ENCODE results near the gene LSM4. TPM values are rescaled to one million over a fixed set of nuclear protein-coding genes. Genes with fewer than 3 reads are reported as not detected.

Gene LSM4
- total and polyA plus RNA-seq, 2 experiments from 2014 or later, result 200 to 203 TPM

DNA sequence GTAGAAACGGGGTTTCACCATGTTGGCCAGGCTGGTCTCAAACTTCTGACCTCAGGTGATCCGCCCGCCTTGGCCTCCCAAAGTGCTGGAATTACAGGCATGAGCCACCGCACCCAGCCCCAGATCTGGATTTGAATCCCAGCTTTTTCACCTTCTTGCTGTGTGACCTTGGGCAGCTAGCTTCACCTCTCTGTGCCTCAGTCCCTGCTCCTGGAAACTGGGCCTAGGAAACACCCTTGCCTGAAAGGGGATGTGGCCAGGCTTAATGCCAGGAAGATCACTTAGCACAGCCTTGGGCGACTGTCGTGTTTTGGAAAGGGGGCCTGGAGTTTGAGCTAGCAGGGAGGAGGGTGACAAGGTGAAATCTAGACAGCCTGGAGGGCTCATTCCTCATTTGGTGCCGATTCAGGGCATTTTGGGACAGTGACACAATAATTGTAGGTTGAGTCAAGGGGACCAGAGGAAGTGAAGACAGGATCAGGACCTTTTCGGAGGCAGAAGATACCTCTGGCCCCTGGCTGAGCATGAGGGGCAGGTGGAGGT lies 19.3 kb upstream of the LSM4 start:
- Histone ChIP-seq H3K4me1 (ENCODE audit: insufficient read depth) (no peaks in the 10 kb centered on the region), H3K9me2 (ENCODE audit: insufficient read depth) (no peaks in the 10 kb centered on the region), H3K9ac (no peak overlapping the region), H3K79me2 (ENCODE audit: insufficient read depth) (no peaks in the 10 kb centered on the region), H3K27ac (no peak overlapping the region), H3K27me3 (replicated peaks; ENCODE audit: insufficient read depth) (no peaks in the 10 kb centered on the region), H3K4me3 (no peak overlapping the region), H3K9me3 (ENCODE audit: low read depth) (no peaks in the 10 kb centered on the region), H2AFZ (no peak overlapping the region), H3K4me2 (ENCODE audit: unreplicated experiment) (no peak overlapping the region), H3K36me3 (ENCODE audit: low read depth) (no peaks in the 10 kb centered on the region), H3F3A (ENCODE audit: insufficient read depth) (0 out of 2 replicates have a peak, but pooled peaks cover 3% of the 10 kb centered on the region), H4K20me1 (ENCODE audit: insufficient read depth) (no peaks in the 10 kb centered on the region)
- in situ Hi-C loops (cut with MboI), result no loop called here
- TF ChIP-seq EZH2phosphoT487 (IDR thresholded peaks at IDR 0.05; ENCODE audit: insufficient read depth, low read depth) (no peak), EZH2 (IDR thresholded peaks at IDR 0.05; ENCODE audit: insufficient read depth, poor library complexity, severe bottlenecking) (no peak)
- WGBS, 2 experiments (ENCODE audit: low coverage in 1 of 2, low lambda C conversion rate in 2 of 2, missing lambda C conversion rate in 2 of 2), result 83% methylated on average over 8 of the region's 8 CpGs
- no peak for DNase-seq

DNA sequence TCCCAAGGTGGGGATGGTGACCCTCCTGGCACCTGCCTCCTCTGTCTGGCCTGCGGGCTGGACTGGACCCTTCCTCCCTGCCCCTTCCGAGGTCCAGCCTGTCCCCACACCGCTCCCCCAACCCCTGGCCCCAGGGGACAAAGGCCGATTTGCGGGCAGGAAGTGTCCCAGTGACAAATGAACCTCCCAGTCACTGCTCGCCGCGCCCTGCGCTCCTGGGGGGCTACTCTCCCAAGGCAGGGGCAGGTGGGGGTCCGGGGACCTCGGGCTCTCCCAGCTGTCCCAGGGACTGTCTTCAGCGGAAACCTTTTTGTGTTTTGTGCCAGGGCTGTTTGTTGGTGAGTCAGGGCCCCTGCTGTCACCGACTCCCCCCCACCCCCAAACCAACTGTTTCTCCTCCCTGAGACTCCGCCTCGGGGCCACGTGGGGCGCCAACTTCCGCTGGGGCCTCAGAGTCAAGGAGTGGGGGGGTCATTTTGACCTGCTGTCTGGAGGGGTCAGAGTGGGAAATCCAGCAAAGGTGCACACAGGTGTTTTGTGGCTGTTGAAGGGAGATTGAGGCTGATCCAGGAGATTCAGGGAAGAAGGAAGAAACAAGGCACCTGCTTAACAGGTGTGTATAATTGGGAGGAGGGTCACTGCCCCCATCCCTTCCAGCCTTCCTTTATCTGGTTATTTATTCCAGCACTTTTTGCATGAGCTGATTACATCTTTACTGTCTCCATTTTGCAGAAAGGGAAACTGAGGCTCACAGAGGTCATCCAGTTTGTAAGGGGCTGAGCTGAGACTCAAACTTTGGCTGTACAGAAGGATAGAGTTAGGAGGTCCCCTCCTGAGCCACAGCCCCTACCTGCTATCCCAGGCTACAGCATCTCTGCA lies 18.4 kb upstream of the LSM4 start:
- Histone ChIP-seq H3F3A (ENCODE audit: insufficient read depth) (0 out of 2 replicates have a peak, but pooled peaks cover 3% of the 10 kb centered on the region), H3K4me2 (ENCODE audit: unreplicated experiment) (peak overlapping the region; percentile 83), H3K79me2 (ENCODE audit: insufficient read depth) (no peaks in the 10 kb centered on the region), H3K36me3 (ENCODE audit: low read depth) (no peaks in the 10 kb centered on the region), H3K27ac (no peak overlapping the region), H3K27me3 (replicated peaks; ENCODE audit: insufficient read depth) (no peaks in the 10 kb centered on the region), H3K4me3 (peak overlapping the region; percentile 96), H3K9ac (peak overlapping the region; percentile 67), H2AFZ (peak overlapping the region; percentile 83), H3K9me2 (ENCODE audit: insufficient read depth) (no peaks in the 10 kb centered on the region), H4K20me1 (ENCODE audit: insufficient read depth) (no peaks in the 10 kb centered on the region), H3K9me3 (ENCODE audit: low read depth) (no peaks in the 10 kb centered on the region), H3K4me1 (ENCODE audit: insufficient read depth) (no peaks in the 10 kb centered on the region)
- in situ Hi-C loops (cut with MboI), result no loop called here
- TF ChIP-seq EZH2phosphoT487 (IDR thresholded peaks at IDR 0.05; ENCODE audit: insufficient read depth, low read depth) (no peak), EZH2 (IDR thresholded peaks at IDR 0.05; ENCODE audit: insufficient read depth, poor library complexity, severe bottlenecking) (no peak)
- WGBS, 2 experiments (ENCODE audit: low coverage in 1 of 2, low lambda C conversion rate in 2 of 2, missing lambda C conversion rate in 2 of 2), result 4 to 5% methylated on average over 16 to 18 of the region's 18 CpGs
- DNase-seq, result peak; percentile 81

DNA sequence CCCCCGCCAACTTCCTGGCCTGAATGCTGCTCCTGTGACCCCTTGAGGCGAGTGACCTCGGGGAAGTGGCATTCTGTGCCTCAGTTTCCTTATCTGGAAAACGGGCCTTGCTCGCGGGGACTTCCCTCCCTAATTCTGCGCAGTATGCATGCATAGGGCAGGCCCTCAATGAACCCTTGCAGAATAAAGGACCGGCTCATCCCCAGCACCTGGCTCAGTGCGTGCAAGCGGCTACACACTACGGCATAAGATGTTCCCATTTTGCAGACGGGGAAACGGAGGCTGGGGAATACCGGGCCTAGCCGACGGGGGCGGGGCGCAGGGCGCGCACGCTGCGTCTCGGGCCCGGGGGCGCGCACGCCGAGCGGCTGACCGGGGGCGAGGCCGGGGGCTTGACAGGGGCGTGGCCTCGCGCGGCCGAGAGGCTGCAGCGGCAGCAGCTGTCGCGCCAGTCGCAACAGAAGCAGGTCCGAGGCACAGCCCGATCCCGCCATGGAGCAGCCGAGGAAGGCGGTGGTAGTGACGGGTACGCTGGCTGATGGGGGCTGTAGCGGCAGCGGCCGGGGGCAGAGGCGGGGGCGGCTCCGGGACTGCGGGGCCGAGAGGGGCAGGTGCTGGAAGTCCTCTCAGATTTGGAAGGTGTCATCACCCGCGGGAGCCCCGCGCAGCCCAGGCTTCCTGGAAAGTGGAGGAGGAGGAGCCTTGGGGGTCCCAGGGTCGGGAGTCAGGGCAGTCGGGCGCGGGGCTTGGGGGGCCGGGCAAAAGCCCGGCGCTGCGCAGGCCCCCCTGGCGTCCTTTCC lies 17.5 kb upstream of the LSM4 start, which contains the start of gene PGPEP1:
PGPEP1 (plus strand) TSS at position 409 of the 800 bp plus-strand sequence; CDS start at position 493, 84 bp downstream.
- H3K79me2 ChIP-seq (ENCODE audit: insufficient read depth), result no peaks in the 10 kb centered on the region
- TF ChIP-seq EZH2 (IDR thresholded peaks at IDR 0.05; ENCODE audit: insufficient read depth, poor library complexity, severe bottlenecking), result no peak
- no peak for TF ChIP-seq EZH2phosphoT487 (IDR thresholded peaks at IDR 0.05; ENCODE audit: insufficient read depth, low read depth)
- 0 out of 2 replicates have a peak, but pooled peaks cover 3% of the 10 kb centered on the region for H3F3A ChIP-seq (ENCODE audit: insufficient read depth)
- peak within 1 kb of the TSS; percentile 83 for H3K4me2 ChIP-seq (ENCODE audit: unreplicated experiment)
- peak within 1 kb of the TSS; percentile 83 for H2AFZ ChIP-seq
- H3K4me1 ChIP-seq (ENCODE audit: insufficient read depth), result no peaks in the 10 kb centered on the region
- H4K20me1 ChIP-seq (ENCODE audit: insufficient read depth), result no peaks in the 10 kb centered on the region
- no peak within 1 kb of the TSS for H3K27ac ChIP-seq
- no peaks in the 10 kb centered on the region for H3K9me3 ChIP-seq (ENCODE audit: low read depth)
- H3K9me2 ChIP-seq (ENCODE audit: insufficient read depth), result no peaks in the 10 kb centered on the region
- peak within 1 kb of the TSS; percentile 96 for H3K4me3 ChIP-seq
- peak within 1 kb of the TSS; percentile 67 for H3K9ac ChIP-seq
- in situ Hi-C loops (cut with MboI), result no loop called here
- H3K36me3 ChIP-seq (ENCODE audit: low read depth), result no peaks in the 10 kb centered on the region
- 3 to 6% methylated on average over 37 to 68 of the region's 69 CpGs for WGBS, 2 experiments (ENCODE audit: low coverage in 1 of 2, low lambda C conversion rate in 2 of 2, missing lambda C conversion rate in 2 of 2)
- no peaks in the 10 kb centered on the region for H3K27me3 ChIP-seq (replicated peaks; ENCODE audit: insufficient read depth)
- peak; percentile 77 for DNase-seq

DNA sequence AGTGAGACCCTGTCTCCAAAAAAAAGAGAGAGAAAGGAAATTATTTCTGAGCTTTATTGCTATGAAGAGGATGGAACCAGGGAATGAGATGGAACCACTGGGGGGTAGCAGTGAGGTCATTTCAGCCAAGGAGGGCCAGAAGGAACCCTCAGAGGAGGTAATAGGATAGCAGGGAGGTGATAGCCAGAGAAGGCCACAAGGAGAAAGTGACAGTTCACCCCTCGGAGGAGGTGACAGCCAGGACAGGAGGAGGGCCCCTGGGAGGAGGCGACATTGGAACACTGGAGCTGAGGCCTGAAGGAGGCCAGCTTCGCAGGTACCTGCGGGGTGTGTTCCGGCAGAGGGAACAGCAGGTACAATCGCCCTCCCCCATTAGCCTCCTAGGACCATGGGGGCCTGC lies 16.8 kb upstream of the LSM4 start:
- no peaks in the 10 kb centered on the region for H3K36me3 ChIP-seq (ENCODE audit: low read depth)
- 37 to 60% methylated on average over 6 of the region's 6 CpGs for WGBS, 2 experiments (ENCODE audit: low coverage in 1 of 2, low lambda C conversion rate in 2 of 2, missing lambda C conversion rate in 2 of 2)
- H3K4me3 ChIP-seq, result peak overlapping the region; percentile 96
- 0 out of 2 replicates have a peak, but pooled peaks cover 3% of the 10 kb centered on the region for H3F3A ChIP-seq (ENCODE audit: insufficient read depth)
- no peak overlapping the region for H3K27ac ChIP-seq
- peak overlapping the region; percentile 83 for H3K4me2 ChIP-seq (ENCODE audit: unreplicated experiment)
- H3K9me2 ChIP-seq (ENCODE audit: insufficient read depth), result no peaks in the 10 kb centered on the region
- DNase-seq, result peak; percentile 46
- no peaks in the 10 kb centered on the region for H3K4me1 ChIP-seq (ENCODE audit: insufficient read depth)
- H3K27me3 ChIP-seq (replicated peaks; ENCODE audit: insufficient read depth), result no peaks in the 10 kb centered on the region
- in situ Hi-C loops (cut with MboI), result no loop called here
- no peaks in the 10 kb centered on the region for H3K79me2 ChIP-seq (ENCODE audit: insufficient read depth)
- TF ChIP-seq EZH2phosphoT487 (IDR thresholded peaks at IDR 0.05; ENCODE audit: insufficient read depth, low read depth) (no peak), EZH2 (IDR thresholded peaks at IDR 0.05; ENCODE audit: insufficient read depth, poor library complexity, severe bottlenecking) (no peak)
- H4K20me1 ChIP-seq (ENCODE audit: insufficient read depth), result no peaks in the 10 kb centered on the region
- H3K9me3 ChIP-seq (ENCODE audit: low read depth), result no peaks in the 10 kb centered on the region
- H2AFZ ChIP-seq, result peak overlapping the region; percentile 83
- H3K9ac ChIP-seq, result no peak overlapping the region
